ENCODE results near the gene LRRC47.

LRRC47 gene

DNA sequence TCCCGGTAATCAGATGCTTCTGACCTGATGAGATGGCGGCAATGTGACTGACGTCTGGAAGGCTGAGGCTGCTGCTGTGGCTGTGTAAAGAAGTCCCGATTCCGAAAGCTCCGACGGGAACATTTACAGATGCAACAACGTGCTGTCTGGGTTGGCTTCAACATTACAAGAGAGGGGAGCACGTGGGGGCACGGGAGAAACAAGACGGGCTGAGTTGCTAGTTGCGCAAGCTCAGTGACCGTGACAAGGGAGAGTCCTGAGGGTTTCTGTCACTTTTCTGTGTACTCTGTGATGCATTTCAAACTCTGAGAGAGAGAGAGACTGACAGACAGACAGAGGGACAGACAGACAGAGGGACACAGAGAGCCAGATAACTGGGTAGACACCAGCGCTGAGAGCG, 25.6 kb upstream of the LRRC47 start:
- TF ChIP-seq, protein P1, sequence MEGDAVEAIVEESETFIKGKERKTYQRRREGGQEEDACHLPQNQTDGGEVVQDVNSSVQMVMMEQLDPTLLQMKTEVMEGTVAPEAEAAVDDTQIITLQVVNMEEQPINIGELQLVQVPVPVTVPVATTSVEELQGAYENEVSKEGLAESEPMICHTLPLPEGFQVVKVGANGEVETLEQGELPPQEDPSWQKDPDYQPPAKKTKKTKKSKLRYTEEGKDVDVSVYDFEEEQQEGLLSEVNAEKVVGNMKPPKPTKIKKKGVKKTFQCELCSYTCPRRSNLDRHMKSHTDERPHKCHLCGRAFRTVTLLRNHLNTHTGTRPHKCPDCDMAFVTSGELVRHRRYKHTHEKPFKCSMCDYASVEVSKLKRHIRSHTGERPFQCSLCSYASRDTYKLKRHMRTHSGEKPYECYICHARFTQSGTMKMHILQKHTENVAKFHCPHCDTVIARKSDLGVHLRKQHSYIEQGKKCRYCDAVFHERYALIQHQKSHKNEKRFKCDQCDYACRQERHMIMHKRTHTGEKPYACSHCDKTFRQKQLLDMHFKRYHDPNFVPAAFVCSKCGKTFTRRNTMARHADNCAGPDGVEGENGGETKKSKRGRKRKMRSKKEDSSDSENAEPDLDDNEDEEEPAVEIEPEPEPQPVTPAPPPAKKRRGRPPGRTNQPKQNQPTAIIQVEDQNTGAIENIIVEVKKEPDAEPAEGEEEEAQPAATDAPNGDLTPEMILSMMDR (conservative IDR thresholded peaks at IDR 0.05): no peak
- no peak overlapping the region for H3K27ac ChIP-seq

DNA sequence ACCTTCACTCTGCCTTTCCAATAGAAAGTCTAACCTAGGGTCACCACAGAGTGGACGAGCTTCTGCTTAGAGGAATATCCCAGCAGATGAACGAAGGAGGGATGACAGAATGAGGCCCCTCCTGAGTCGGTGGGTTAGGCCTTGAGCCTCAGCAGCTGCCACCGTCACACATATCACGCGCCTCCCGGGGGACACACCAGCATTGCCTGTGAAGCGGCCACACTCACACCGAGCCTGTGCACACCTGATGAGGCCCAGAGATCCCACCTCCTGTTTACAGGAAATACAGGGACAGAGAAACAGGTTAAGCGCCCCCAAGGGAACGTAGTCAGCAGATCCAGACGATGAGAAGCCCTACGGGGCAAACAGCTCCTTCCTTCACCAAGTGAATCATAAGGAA, 25.1 kb upstream of the LRRC47 start:
- H3K27ac ChIP-seq: no peak overlapping the region
- TF ChIP-seq, protein P1 (conservative IDR thresholded peaks at IDR 0.05): no peak

DNA sequence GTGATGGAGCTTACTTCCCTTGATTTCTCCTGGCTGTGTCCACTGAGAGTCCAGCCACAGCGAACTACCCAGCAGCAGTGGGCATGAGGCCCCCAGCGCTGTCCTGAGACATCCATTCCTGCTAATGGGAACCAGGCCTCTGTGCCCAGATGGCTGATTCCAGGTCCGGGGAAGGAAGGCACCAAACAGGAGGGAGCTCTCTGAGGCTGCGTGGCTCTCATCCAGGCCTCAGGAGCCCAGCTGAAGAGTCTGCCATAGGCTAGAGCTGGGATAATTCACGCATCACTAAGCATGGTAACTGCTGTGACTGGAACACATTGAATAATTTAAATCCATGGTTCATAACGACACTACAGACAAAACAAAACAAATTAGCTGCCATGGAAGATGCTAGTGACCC, 24.7 kb upstream of the LRRC47 start:
- TF ChIP-seq, protein P1 (conservative IDR thresholded peaks at IDR 0.05): no peak

DNA sequence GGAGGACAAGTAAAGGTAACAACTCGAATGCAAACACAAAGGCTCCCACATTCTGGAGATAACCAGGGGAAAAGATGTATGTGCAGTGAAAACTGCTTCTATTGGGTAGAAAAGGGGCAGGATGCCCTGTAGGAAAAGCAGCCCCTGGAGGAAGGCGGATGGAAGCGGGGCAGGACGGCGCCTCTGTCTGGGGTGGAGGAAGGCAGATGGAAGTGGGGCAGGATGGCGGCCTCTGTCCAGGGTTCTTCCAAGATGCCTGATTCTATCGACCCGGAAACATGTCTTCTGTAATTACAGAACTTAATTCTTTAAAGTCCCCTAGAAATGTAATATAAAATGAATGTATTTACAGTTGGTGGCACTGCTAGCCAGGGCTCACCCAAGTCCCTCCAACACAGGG, 24.0 kb upstream of the LRRC47 start:
- no peak overlapping the region for H3K27ac ChIP-seq
- TF ChIP-seq, protein P1 (conservative IDR thresholded peaks at IDR 0.05): no peak

More for the DNA sequence above, 24.7 kb upstream of the LRRC47 start:
- H3K27ac ChIP-seq: no peak overlapping the region

DNA sequence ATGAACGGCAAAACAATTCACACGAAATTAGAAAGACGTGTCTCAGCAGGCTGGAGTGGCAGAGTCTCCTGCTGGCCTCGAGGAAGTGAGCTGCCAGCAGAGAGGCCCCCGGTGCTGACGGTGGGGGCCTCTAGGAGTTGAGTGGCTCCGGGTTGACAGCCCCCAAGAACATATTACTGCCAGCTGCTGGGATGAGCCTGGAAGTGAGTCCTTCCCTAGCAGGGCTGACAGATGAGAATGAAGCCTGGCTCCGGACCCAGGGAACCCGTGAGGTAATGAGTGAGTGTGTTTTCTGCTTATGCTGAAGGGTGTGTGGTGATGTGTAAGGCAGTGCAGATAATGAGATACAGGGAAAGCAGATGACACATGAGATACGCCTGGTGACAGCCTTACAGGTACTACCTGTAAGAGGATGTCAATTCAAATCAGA, 23.5 kb upstream of the LRRC47 start:
- H3K27ac ChIP-seq: no peak overlapping the region
- TF ChIP-seq, protein P1 (conservative IDR thresholded peaks at IDR 0.05): no peak

DNA sequence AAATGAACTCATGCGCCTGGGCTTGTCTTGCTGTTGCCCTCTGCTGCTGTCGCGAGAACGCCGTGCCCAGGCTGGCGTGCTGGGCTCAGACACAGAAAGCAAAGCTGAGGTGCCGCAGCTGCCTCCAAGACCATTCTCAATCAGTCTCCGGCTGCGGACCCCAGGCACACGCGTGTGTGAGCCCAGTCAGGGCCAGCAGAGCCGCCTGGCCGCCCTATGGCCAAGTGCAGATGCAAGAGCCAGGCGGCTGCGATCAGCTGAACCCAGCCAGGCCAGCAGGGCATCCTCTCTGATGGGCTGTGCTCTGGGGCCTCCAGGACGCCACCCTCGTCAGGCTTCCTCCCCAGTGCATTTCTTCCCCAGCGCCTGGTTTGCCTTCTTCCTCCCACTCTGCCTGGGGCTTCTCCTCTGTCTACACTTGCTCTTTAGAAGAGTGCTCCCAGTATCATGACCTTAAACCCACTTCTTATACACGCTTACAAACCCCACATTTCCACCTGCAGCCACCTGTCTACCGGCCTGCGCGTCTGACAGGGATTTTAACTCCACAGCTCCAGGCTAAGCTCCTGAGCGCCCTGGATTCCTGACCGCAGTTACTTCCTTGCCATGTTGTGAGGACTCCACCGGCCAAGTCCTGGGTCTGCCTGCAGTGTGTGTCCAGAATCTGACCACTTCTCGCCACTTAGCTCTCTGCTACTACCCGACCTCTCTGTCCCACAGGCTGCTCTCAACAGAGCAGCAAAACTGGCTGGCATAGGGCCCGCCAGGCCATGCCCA, 21.7 kb upstream of the LRRC47 start:
- no peak overlapping the region for H3K27ac ChIP-seq
- TF ChIP-seq, protein P1 (conservative IDR thresholded peaks at IDR 0.05): no peak

DNA sequence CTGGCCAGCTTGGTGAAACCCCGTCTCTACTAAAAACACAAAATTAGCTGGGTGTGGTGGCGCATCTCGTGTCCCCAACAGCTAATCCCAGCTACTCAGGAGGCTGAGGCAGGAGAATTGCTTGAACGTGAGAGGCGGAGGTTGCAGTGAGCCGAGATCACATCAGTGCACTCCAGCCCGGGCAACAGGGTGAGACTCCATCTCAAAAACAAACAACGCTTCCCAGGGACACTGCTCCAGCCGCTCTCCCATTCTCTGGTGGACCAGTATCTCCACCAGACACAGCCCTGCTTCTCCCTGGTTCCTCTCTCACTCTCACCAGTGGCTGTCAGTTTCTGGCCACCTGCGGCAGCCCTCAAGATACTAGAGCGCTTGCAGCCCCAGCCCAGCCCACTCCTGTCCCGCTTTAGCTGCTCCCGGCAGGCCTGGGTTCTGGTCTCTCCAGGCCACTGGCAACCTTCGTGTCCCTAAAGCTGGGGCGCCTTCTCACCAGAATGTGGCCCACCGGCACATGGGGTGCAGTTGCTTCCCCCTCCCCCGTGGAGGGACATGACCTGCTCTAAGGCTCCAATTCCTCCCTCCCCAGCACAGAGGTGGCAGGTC, 20.9 kb upstream of the LRRC47 start:
- TF ChIP-seq, protein P1 (conservative IDR thresholded peaks at IDR 0.05): no peak
- H3K27ac ChIP-seq: no peak overlapping the region
